C4-2B (cell line): ENCODE data around the gene ARHGAP10.
A peak's percentile ranks its signal among the peaks of the same experiment; 100 is the strongest.

Source experiments
- H3K27ac ChIP-seq: fragments of 450-650 bp; 2 replicates; pipeline ENCODE4 v1.5.1; 2017
- ZFX ChIP-seq: fragments of 450-650 bp; IDR thresholded peaks from 2 replicates; pipeline ENCODE4 v1.6.1; 2017
- TF ChIP-seq, protein P1 (sequence below): fragments of 450-650 bp; conservative IDR thresholded peaks from 2 replicates; pipeline ENCODE4 v1.5.1; 2017; ENCODE audit warnings: mild to moderate bottlenecking

ARHGAP10 gene

DNA sequence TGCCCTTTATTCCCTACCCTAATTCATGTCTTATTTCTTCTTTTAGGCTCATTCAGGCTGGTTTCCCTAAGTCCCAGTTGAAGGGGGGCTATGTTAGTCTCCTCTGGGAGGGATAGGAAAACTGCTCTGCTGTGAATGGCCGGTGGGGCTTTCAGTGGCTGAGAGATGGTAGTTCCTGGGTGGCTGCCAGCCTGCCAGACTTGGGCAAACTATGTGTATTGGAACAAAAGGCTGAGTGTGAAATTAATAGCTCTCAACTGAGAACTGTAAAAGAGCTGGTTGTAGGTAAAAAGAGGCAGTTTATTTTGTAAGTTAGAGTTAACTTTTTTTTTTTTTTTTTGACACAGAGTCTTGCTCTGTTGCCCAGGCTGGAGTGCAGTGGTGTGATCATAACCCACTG lies 28.8 kb downstream of the ARHGAP10 start:
- TF ChIP-seq ZFX, result no peak
- TF ChIP-seq, protein P1, sequence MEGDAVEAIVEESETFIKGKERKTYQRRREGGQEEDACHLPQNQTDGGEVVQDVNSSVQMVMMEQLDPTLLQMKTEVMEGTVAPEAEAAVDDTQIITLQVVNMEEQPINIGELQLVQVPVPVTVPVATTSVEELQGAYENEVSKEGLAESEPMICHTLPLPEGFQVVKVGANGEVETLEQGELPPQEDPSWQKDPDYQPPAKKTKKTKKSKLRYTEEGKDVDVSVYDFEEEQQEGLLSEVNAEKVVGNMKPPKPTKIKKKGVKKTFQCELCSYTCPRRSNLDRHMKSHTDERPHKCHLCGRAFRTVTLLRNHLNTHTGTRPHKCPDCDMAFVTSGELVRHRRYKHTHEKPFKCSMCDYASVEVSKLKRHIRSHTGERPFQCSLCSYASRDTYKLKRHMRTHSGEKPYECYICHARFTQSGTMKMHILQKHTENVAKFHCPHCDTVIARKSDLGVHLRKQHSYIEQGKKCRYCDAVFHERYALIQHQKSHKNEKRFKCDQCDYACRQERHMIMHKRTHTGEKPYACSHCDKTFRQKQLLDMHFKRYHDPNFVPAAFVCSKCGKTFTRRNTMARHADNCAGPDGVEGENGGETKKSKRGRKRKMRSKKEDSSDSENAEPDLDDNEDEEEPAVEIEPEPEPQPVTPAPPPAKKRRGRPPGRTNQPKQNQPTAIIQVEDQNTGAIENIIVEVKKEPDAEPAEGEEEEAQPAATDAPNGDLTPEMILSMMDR, result no peak
- H3K27ac ChIP-seq, result peak overlapping the region; percentile 96

DNA sequence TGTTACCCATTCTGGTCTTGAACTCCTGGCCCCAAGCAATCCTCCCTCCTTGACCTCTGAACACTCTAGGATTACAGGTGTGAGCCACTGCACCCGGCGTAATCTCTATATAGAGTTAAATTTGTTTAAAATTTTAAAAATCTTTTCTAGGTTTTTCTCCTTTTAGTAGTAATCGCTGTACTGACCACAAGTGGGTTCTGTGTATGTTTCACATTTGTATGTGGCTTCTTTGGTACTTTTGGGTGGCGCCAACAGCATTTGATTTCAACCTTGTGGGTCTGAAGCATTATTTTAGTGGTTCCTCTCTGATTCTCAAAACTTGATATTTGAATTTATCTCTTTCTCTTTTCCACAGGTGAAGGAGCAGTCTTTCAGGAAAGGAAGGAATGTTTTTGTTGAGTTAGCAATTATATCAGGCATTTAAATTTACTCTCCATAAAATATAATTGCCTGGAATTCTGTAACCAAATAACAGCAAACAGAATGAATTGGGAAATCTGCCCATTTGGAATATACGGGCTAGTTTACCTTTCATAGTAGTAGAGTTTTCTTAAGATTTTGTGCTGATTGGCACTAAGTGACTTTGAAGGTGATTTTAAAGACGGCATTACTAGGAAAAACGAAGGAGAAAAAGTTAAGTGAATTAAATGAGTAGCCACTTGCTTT lies 29.5 kb downstream of the ARHGAP10 start:
- H3K27ac ChIP-seq, result peak overlapping the region; percentile 96
- TF ChIP-seq ZFX, result no peak
- TF ChIP-seq, protein P1, result no peak

DNA sequence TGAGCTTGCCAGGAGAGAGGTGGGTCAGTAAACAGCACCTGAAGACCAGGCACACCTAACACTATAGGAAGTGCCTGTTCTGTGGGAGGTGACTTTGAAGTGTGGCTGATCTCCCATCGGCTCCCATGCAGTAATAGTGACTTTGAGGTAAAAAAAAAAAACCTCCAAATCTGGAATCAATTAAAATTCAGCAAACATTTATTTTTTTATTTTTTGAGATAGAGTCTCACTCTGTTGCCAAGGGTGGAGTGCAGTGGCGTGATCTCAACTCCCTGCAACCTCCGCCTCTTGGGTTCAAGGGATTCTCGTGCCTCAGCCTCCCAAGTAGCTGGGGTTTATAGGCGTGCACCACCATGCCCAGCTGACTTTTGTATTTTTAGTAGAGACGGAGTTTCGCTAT lies 32.4 kb downstream of the ARHGAP10 start:
- H3K27ac ChIP-seq, result no peak overlapping the region
- TF ChIP-seq, protein P1, result no peak
- no peak for TF ChIP-seq ZFX

DNA sequence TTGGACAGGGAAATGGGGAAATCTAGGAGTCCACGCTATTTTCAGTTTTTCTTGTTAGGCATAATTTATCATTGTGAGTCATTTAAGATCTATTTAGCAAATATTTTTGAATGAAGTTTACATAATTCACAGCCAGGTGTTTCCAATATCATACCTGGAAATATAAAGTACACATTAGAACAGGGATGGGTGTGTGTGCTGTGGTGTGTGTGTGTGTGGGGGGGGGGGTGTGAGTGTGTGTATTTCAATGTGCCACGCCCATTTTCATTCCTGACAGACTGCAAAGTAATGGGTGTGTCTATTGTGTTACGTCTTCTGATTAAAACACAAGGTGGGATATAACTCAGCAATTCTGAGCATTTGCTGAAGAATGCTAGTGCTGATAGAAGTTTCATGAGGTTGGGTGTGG lies 33.2 kb downstream of the ARHGAP10 start:
- TF ChIP-seq, protein P1, result no peak
- TF ChIP-seq ZFX, result no peak
- H3K27ac ChIP-seq, result no peak overlapping the region

DNA sequence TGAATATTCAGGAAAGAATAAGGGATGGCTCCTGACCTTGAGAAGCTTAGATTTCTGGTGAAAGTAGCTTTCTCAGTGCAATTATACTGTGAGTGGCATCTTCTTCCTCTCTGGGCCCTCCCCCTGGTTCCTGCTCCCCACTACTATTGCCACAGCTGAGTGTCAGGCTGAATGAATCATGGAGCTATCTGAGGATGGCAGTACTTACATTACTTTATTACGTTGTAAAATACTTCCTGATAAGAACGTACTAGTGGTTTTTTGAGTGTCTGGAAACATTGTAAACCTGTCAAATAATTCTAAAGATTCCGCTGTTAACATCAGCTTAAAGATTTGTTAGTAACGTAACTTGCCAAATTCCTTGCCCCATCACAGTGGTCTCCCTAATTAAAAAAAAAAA lies 36.2 kb downstream of the ARHGAP10 start:
- no peak overlapping the region for H3K27ac ChIP-seq
- no peak for TF ChIP-seq ZFX
- TF ChIP-seq, protein P1, result no peak

DNA sequence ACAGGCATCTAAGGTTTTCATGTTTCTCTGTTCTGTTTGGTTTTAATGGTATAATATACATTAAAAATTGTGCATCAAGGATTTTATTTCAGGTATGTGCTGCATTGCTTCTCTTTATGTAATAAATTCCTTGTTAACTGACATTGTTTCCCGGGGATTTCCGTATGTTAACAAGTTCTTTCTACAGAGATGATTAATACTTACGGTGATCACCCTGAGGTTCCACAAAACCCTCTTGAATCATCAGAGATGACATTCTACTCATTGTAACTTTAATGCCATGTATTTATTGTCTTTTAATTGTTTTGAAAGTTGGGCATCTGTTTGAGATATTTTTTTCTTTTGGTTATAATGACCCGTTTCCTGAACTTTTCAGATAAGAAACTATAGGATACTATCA lies 37.5 kb downstream of the ARHGAP10 start:
- TF ChIP-seq ZFX, result no peak
- TF ChIP-seq, protein P1, result no peak
- no peak overlapping the region for H3K27ac ChIP-seq

DNA sequence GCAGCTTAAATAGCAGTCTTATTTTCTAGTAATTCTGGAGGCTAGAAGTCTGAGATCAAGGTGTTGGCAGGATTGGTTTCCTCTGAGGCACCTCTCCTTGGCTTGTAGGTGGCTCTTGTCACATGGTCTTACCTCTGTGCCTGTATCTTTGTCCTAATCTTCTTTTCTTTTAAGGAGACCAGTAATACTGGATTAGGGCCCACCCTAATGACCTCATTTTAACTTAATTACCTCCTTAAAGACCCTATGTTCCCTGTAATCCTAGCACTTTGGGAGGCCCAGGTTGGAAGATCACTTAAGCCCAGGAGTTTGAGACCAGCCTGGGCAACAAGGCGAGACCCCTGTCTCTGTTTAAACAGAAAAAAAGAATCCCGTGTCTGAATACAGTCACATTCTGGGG lies 38.9 kb downstream of the ARHGAP10 start:
- no peak overlapping the region for H3K27ac ChIP-seq
- TF ChIP-seq, protein P1, result no peak
- no peak for TF ChIP-seq ZFX
